A673 (cell line): ENCODE data around the gene VTCN1. TPM values are rescaled to one million over a fixed set of nuclear protein-coding genes. Genes with fewer than 3 reads are reported as not detected.

Source experiments
- BruUV-seq: library from RNA; stranded (reverse); fragments of 400-500 nt; replicated peaks from 2 replicates; lab custom pipeline; 2021; lab: Mats Ljungman, UMichigan
- CTCF ChIA-PET: fragments of 300-600 bp; sonication (Branson Sonifier 250); formaldehyde crosslinking; loops from one replicate; lab custom pipeline; 2022; ENCODE audit warnings: antibody characterized with exemption; lab: Charles Lee
- POLR2A ChIA-PET: fragments of 300-600 bp; sonication (Branson Sonifier 250); formaldehyde crosslinking; loops from one replicate; lab custom pipeline; 2022; ENCODE audit warnings: antibody characterized with exemption; ENCODE audit not compliant: low non-redundant PET; lab: Charles Lee
- DNase-seq: peaks from one replicate; pipeline ENCODE4 v3.0.0-alpha.2; 2015; ENCODE audit warnings: low spot score
- H3K27ac ChIP-seq: fragments of 200-600 bp; sonication (generic); 2 replicates; pipeline ENCODE4 v1.5.1; 2016; ENCODE audit warnings: mixed run types, low read depth, mild to moderate bottlenecking, mixed read lengths, antibody characterized with exemption, low read length; ENCODE audit not compliant: poor library complexity, severe bottlenecking
- H3K27me3 ChIP-seq: fragments of 200-600 bp; sonication (generic); replicated peaks from 2 replicates; pipeline ENCODE4 v1.6.1; 2017; ENCODE audit warnings: mixed run types, low read depth, mild to moderate bottlenecking, mixed read lengths, antibody characterized with exemption, low read length; ENCODE audit not compliant: insufficient read depth, poor library complexity
- H3K36me3 ChIP-seq: fragments of 200-600 bp; sonication (generic); 2 replicates; pipeline ENCODE4 v1.6.1; 2016; ENCODE audit warnings: mixed run types, mild to moderate bottlenecking, mixed read lengths, antibody characterized with exemption, low read length; ENCODE audit not compliant: insufficient read depth, poor library complexity, severe bottlenecking
- H3K4me1 ChIP-seq: fragments of 200-600 bp; sonication (generic); 2 replicates; pipeline ENCODE4 v1.6.1; 2017; ENCODE audit warnings: mixed run types, mild to moderate bottlenecking, mixed read lengths, antibody characterized with exemption, low read length; ENCODE audit not compliant: insufficient read depth, poor library complexity, severe bottlenecking
- H3K4me3 ChIP-seq: fragments of 200-600 bp; sonication (generic); 2 replicates; pipeline ENCODE4 v1.5.1; 2016; ENCODE audit warnings: low read depth, mixed run types, mild to moderate bottlenecking, mixed read lengths, low read length; ENCODE audit not compliant: poor library complexity, severe bottlenecking
- H3K9me3 ChIP-seq: fragments of 200-600 bp; sonication (generic); 2 replicates; pipeline ENCODE4 v1.6.1; 2016; ENCODE audit warnings: mixed run types, low read depth, mild to moderate bottlenecking, mixed read lengths, antibody characterized with exemption, low read length; ENCODE audit not compliant: poor library complexity, severe bottlenecking
- CTCF ChIP-seq: fragments of 300-800, 200-600 bp; sonication (generic); conservative IDR thresholded peaks from 2 replicates; pipeline ENCODE4 v1.5.1; 2017; ENCODE audit warnings: low read depth, mild to moderate bottlenecking, antibody characterized with exemption, low read length, moderate library complexity, mixed read lengths
- EZH2 ChIP-seq: fragments of 200-600 bp; sonication (generic); IDR thresholded peaks from 2 replicates; pipeline ENCODE4 v1.6.1; 2017; ENCODE audit warnings: borderline replicate concordance, low read depth, mild to moderate bottlenecking, mixed read lengths, antibody characterized with exemption, low read length; ENCODE audit not compliant: poor library complexity, severe bottlenecking
- intact Hi-C: fragments of 100-400 bp; cut with micrococcal nuclease; formaldehyde crosslinking; loops from one replicate; pipeline ENCODE4 v1.10.0; 2022; ENCODE audit not compliant: unreplicated experiment
- total RNA-seq: library from RNA; stranded (reverse); gene quantifications from 2 replicates; pipeline ENCODE4 v1.2.3, GENCODE V29; 2021

The VTCN1 gene
- total RNA-seq, 1 experiment from 2014 or later = not detected

- ChIA-PET CTCF (no interaction called here), POLR2A (no interaction called here)
- Histone ChIP-seq H3K4me1 (no peaks in the 10 kb centered on the region), H3K27ac (no peak overlapping the region), H3K9me3 (no peaks in the 10 kb centered on the region), H3K4me3 (no peak overlapping the region), H3K27me3 (no peaks in the 10 kb centered on the region), H3K36me3 (no peaks in the 10 kb centered on the region)
- BruUV-seq = no TSS peak
- TF ChIP-seq CTCF = no peak
- TF ChIP-seq EZH2 = no peak
- no peak for DNase-seq
- intact Hi-C loops = no loop called here
These were observed 27.6 kb downstream of the VTCN1 start for GRCh38 chr1:117183112-117183511.

- POLR2A ChIA-PET = no interaction called here
- Histone ChIP-seq H3K4me3 (no peak overlapping the region), H3K9me3 (no peaks in the 10 kb centered on the region), H3K36me3 (no peaks in the 10 kb centered on the region), H3K27ac (no peak overlapping the region), H3K4me1 (no peaks in the 10 kb centered on the region), H3K27me3 (no peaks in the 10 kb centered on the region)
- TF ChIP-seq CTCF (no peak), EZH2 (no peak)
- no peak for DNase-seq
- CTCF ChIA-PET = no interaction called here
- no TSS peak for BruUV-seq
- intact Hi-C loops = no loop called here
These were observed 28.4 kb downstream of the VTCN1 start for GRCh38 chr1:117182319-117182718.

- no peaks in the 10 kb centered on the region for H3K4me1 ChIP-seq
- no peaks in the 10 kb centered on the region for H3K9me3 ChIP-seq
- POLR2A ChIA-PET = no interaction called here
- intact Hi-C loops = no loop called here
- H3K27me3 ChIP-seq = no peaks in the 10 kb centered on the region
- no TSS peak for BruUV-seq
- TF ChIP-seq EZH2 = no peak
- no peaks in the 10 kb centered on the region for H3K36me3 ChIP-seq
- no peak for DNase-seq
- no peak overlapping the region for H3K27ac ChIP-seq
- CTCF ChIA-PET = no interaction called here
- H3K4me3 ChIP-seq = no peak overlapping the region
These were observed 29.1 kb downstream of the VTCN1 start for GRCh38 chr1:117181630-117182041.
